ENCODE data around the gene TNFRSF1B. TPM values are rescaled to one million over a fixed set of nuclear protein-coding genes. Genes with fewer than 3 reads are reported as not detected.
A peak's percentile ranks its signal among the peaks of the same experiment; 100 is the strongest.

Gene TNFRSF1B
- total and polyA plus RNA-seq, 2 of the 8 experiments (the other 6 are each of a cell fraction or from before 2014, with no cell fraction given), result 1.7 to 2.9 TPM

- H3K4me3 ChIP-seq (ENCODE audit: extremely low read depth in 1 of 4, insufficient read depth in 2 of 4, low read depth in 3 of 4, low read length in 4 of 4), result no peak overlapping the region
- 95% methylated on average over 31 of the region's 58 CpGs; no CpG with 5 or more reads in 1 of the 2 experiments for WGBS, 2 experiments (ENCODE audit: extremely low coverage in 1 of 2, insufficient coverage in 1 of 2, insufficient read length in 1 of 2, insufficient replicate concordance in 2 of 2, low coverage in 1 of 2, low lambda C conversion rate in 2 of 2, missing lambda C conversion rate in 1 of 2)
- H3K23me2 ChIP-seq (ENCODE audit: low read depth, low read length), result no peaks in the 10 kb centered on the region
- peaks cover 0 to 6% (median 2%) of the 10 kb centered on the region in 4 experiments; a peak in 6 of 7 replicates for H3K4me1 ChIP-seq (replicated peaks in 1 of 4; ENCODE audit: control insufficient read depth in 3 of 4, insufficient read depth in 4 of 4, low read length in 3 of 4)
- no peak overlapping the region for H3K4ac ChIP-seq (replicated peaks; ENCODE audit: insufficient read length, low read depth, low read length)
- no peak overlapping the region for H3K27ac ChIP-seq (ENCODE audit: low read depth, low read length)
- peak overlapping the region; percentile 89 for H4K8ac ChIP-seq (ENCODE audit: extremely low read depth, insufficient read depth, low read length)
- 0 out of 2 replicates have a peak overlapping the region, but pooled peaks have one; percentile 10 for H2BK15ac ChIP-seq (ENCODE audit: low read length)
- no peak overlapping the region for H2BK120ac ChIP-seq (replicated peaks; ENCODE audit: low read depth, low read length)
- H3K9ac ChIP-seq (replicated peaks in 1 of 4; ENCODE audit: extremely low read depth in 1 of 4, low read depth in 3 of 4, low read length in 3 of 4), result no peak overlapping the region
- H3K14ac ChIP-seq (ENCODE audit: insufficient read length), result no peak overlapping the region
- no peak overlapping the region for H3K56ac ChIP-seq (replicated peaks; ENCODE audit: insufficient read length, low read depth, low read length)
- FAIRE-seq, result no peak
- DNase-seq (ENCODE audit: low read depth in 1 of 2, low spot score in 2 of 2), result no peak
- no peak overlapping the region for H2BK20ac ChIP-seq (ENCODE audit: low read length)
- H3K18ac ChIP-seq (ENCODE audit: extremely low read depth, low read length), result no peak overlapping the region
- H3K9me3 ChIP-seq (ENCODE audit: insufficient read depth in 2 of 2, low read depth in 1 of 2, low read length in 1 of 2), result no peaks in the 10 kb centered on the region
- no peaks in the 10 kb centered on the region for H3K79me1 ChIP-seq (ENCODE audit: low read depth, low read length)
- no peaks in the 10 kb centered on the region for H3K79me2 ChIP-seq (ENCODE audit: control insufficient read depth in 1 of 2, insufficient read depth in 2 of 2, low read length in 2 of 2)
- no peak overlapping the region for H2AFZ ChIP-seq (ENCODE audit: low read length)
- POLR2A ChIA-PET (ENCODE audit: partially characterized antibody), result no interaction called here
- H4K91ac ChIP-seq (replicated peaks; ENCODE audit: insufficient read length, low read length), result no peak overlapping the region
- H2BK5ac ChIP-seq (ENCODE audit: low read depth, low read length), result no peak overlapping the region
- peak in 1 of 2 experiments; percentile 99; a peak in 1 of 3 replicates for TF ChIP-seq EP300 (IDR thresholded peaks at IDR 0.05; ENCODE audit: borderline replicate concordance in 1 of 2, low read depth in 2 of 2, low read length in 2 of 2)
- TF ChIP-seq GTF2F1 (IDR thresholded peaks at IDR 0.05; ENCODE audit: borderline replicate concordance, low read depth, low read length), result no peak
- no peak overlapping the region for H2AK5ac ChIP-seq (ENCODE audit: low read depth, low read length)
- no peaks in the 10 kb centered on the region for H4K20me1 ChIP-seq (replicated peaks in 1 of 2; ENCODE audit: control insufficient read depth in 1 of 2, insufficient read depth in 2 of 2, low read length in 2 of 2)
- H3K23ac ChIP-seq (ENCODE audit: insufficient read length), result no peak overlapping the region
- no peaks in the 10 kb centered on the region for H3K36me3 ChIP-seq (ENCODE audit: control insufficient read depth in 2 of 4, insufficient read depth in 4 of 4, low read length in 3 of 4)
- H3K4me2 ChIP-seq (ENCODE audit: insufficient read depth in 1 of 2, low read depth in 2 of 2, low read length in 2 of 2), result no peak overlapping the region
- H4K5ac ChIP-seq (ENCODE audit: insufficient read length, low read depth, low read length), result no peak overlapping the region
- H3K27me3 ChIP-seq (replicated peaks in 1 of 4; ENCODE audit: control insufficient read depth in 3 of 4, extremely low read depth in 1 of 4, insufficient read depth in 3 of 4, low read length in 3 of 4), result no peaks in the 10 kb centered on the region; a peak in 1 of 7 replicates
- H2BK12ac ChIP-seq (ENCODE audit: low read depth, low read length), result no peak overlapping the region
- CTCF ChIA-PET (ENCODE audit: partially characterized antibody), result interaction anchor here (0.8 to 9.7 kb wide), 7 partner anchors 9 to 84 kb away, joined by 3 to 165 read pairs (median 5); no protein-coding TSS in a partner anchor
These were observed 24.6 kb downstream of the TNFRSF1B start for GRCh38 chr1:12191242-12192032.

Measured in H1 (cell line).